HEK293 (cell line): Measurements from ENCODE around the gene GART.

ENCODE experiments used
- EGR2 ChIP-seq: fragments of 450-650 bp; formaldehyde crosslinking; IDR thresholded peaks from 2 replicates; pipeline ENCODE4 v1.5.1; 2016; ENCODE audit warnings: low read depth, missing biosample characterization, missing genetic modification characterization
- FEZF1 ChIP-seq: fragments of 450-650 bp; formaldehyde crosslinking; IDR thresholded peaks from 2 replicates; pipeline ENCODE4 v1.5.1; 2016; ENCODE audit warnings: missing biosample characterization, missing genetic modification characterization
- GFI1B ChIP-seq: fragments of 450-650 bp; formaldehyde crosslinking; IDR thresholded peaks from 2 replicates; pipeline ENCODE4 v1.5.1; 2016; ENCODE audit warnings: missing biosample characterization, missing genetic modification characterization
- GLIS1 ChIP-seq: fragments of 450-650 bp; formaldehyde crosslinking; IDR thresholded peaks from 2 replicates; pipeline ENCODE4 v1.5.1; 2016; ENCODE audit warnings: missing biosample characterization, missing genetic modification characterization
- HOXA7 ChIP-seq: sonication (generic); formaldehyde crosslinking; IDR thresholded peaks from 2 replicates; pipeline ENCODE4 v1.8.1; 2022; ENCODE audit warnings: missing genetic modification reagents, borderline replicate concordance
- HOXD13 ChIP-seq: sonication (generic); formaldehyde crosslinking; IDR thresholded peaks from 2 replicates; pipeline ENCODE4 v1.8.0; 2022; ENCODE audit warnings: missing genetic modification reagents, borderline replicate concordance
- KLF8 ChIP-seq: fragments of 450-650 bp; formaldehyde crosslinking; IDR thresholded peaks from 2 replicates; pipeline ENCODE4 v1.5.1; 2016; ENCODE audit warnings: missing biosample characterization, missing genetic modification characterization
- MYNN ChIP-seq: fragments of 450-650 bp; formaldehyde crosslinking; IDR thresholded peaks from 2 replicates; pipeline ENCODE4 v1.5.1; 2016; ENCODE audit warnings: missing biosample characterization, missing genetic modification characterization, borderline replicate concordance
- SALL2 ChIP-seq: fragments of 450-650 bp; formaldehyde crosslinking; IDR thresholded peaks from 2 replicates; pipeline ENCODE4 v1.5.0; 2017; ENCODE audit warnings: missing biosample characterization, mild to moderate bottlenecking, missing genetic modification characterization, borderline replicate concordance
- SCRT1 ChIP-seq: fragments of 450-650 bp; formaldehyde crosslinking; IDR thresholded peaks from 2 replicates; pipeline ENCODE4 v1.5.1; 2016; ENCODE audit warnings: missing biosample characterization, missing genetic modification characterization, borderline replicate concordance
- SP3 ChIP-seq: fragments of 450-650 bp; formaldehyde crosslinking; IDR thresholded peaks from 2 replicates; pipeline ENCODE4 v1.5.1; 2016; ENCODE audit warnings: missing biosample characterization, missing genetic modification characterization
- YY1 ChIP-seq: fragments of 450-650 bp; formaldehyde crosslinking; IDR thresholded peaks from 2 replicates; pipeline ENCODE4 v1.5.1; 2018; ENCODE audit warnings: missing biosample characterization, missing genetic modification characterization
- ZBTB17 ChIP-seq: fragments of 450-650 bp; formaldehyde crosslinking; IDR thresholded peaks from 2 replicates; pipeline ENCODE4 v1.5.1; 2016; ENCODE audit warnings: missing biosample characterization, missing genetic modification characterization
- ZBTB44 ChIP-seq: fragments of 450-650 bp; IDR thresholded peaks from 2 replicates; pipeline ENCODE4 v1.5.1; 2018; ENCODE audit warnings: missing biosample characterization, mild to moderate bottlenecking, missing genetic modification characterization
- ZBTB48 ChIP-seq: fragments of 450-650 bp; formaldehyde crosslinking; IDR thresholded peaks from 2 replicates; pipeline ENCODE4 v1.5.1; 2016; ENCODE audit warnings: missing biosample characterization, missing genetic modification characterization
- ZBTB7A ChIP-seq: fragments of 450-650 bp; formaldehyde crosslinking; IDR thresholded peaks from 2 replicates; pipeline ENCODE4 v1.5.1; 2016; ENCODE audit warnings: low read depth, missing biosample characterization, missing genetic modification characterization
- ZBTB8A ChIP-seq: fragments of 450-650 bp; formaldehyde crosslinking; IDR thresholded peaks from 2 replicates; pipeline ENCODE4 v1.5.1; 2016; ENCODE audit warnings: missing biosample characterization, missing genetic modification characterization
- ZNF114 ChIP-seq: fragments of 450-650 bp; formaldehyde crosslinking; IDR thresholded peaks from 2 replicates; pipeline ENCODE4 v1.5.0; 2017; ENCODE audit warnings: missing biosample characterization, missing genetic modification characterization
- ZNF266 ChIP-seq: fragments of 450-650 bp; formaldehyde crosslinking; IDR thresholded peaks from 2 replicates; pipeline ENCODE4 v1.5.1; 2016; ENCODE audit warnings: missing biosample characterization, missing genetic modification characterization, low read depth
- ZNF280C ChIP-seq: fragments of 450-650 bp; formaldehyde crosslinking; IDR thresholded peaks from 2 replicates; pipeline ENCODE4 v1.5.1; 2016; ENCODE audit warnings: missing biosample characterization, missing genetic modification characterization
- ZNF350 ChIP-seq: fragments of 450-650 bp; formaldehyde crosslinking; IDR thresholded peaks from 2 replicates; pipeline ENCODE4 v1.5.0; 2017; ENCODE audit warnings: missing biosample characterization, mild to moderate bottlenecking, missing genetic modification characterization
- ZNF362 ChIP-seq: fragments of 450-650 bp; formaldehyde crosslinking; IDR thresholded peaks from 2 replicates; pipeline ENCODE4 v1.5.1; 2016; ENCODE audit warnings: missing biosample characterization, missing genetic modification characterization
- ZNF398 ChIP-seq: fragments of 450-650 bp; formaldehyde crosslinking; IDR thresholded peaks from 2 replicates; pipeline ENCODE4 v1.5.1; 2017; ENCODE audit warnings: missing biosample characterization, missing genetic modification characterization
- ZNF404 ChIP-seq: fragments of 450-650 bp; formaldehyde crosslinking; IDR thresholded peaks from 2 replicates; pipeline ENCODE4 v1.5.1; 2017; ENCODE audit warnings: missing biosample characterization, missing genetic modification characterization
- ZNF449 ChIP-seq: fragments of 450-650 bp; formaldehyde crosslinking; IDR thresholded peaks from 2 replicates; pipeline ENCODE4 v1.5.1; 2017; ENCODE audit warnings: missing biosample characterization, mild to moderate bottlenecking, missing genetic modification characterization, moderate library complexity
- ZNF530 ChIP-seq: fragments of 450-650 bp; formaldehyde crosslinking; IDR thresholded peaks from 2 replicates; pipeline ENCODE4 v1.5.1; 2016; ENCODE audit warnings: low read depth, missing biosample characterization, missing genetic modification characterization
- ZNF544 ChIP-seq: fragments of 450-650 bp; formaldehyde crosslinking; IDR thresholded peaks from 2 replicates; pipeline ENCODE4 v1.5.0; 2017; ENCODE audit warnings: missing biosample characterization, missing genetic modification characterization
- ZNF558 ChIP-seq: fragments of 450-650 bp; formaldehyde crosslinking; IDR thresholded peaks from 2 replicates; pipeline ENCODE4 v1.5.1; 2016; ENCODE audit warnings: missing biosample characterization, missing genetic modification characterization
- ZNF561 ChIP-seq: fragments of 450-650 bp; IDR thresholded peaks from 2 replicates; pipeline ENCODE4 v1.5.1; 2018; ENCODE audit warnings: missing biosample characterization, missing genetic modification characterization, borderline replicate concordance
- ZNF571 ChIP-seq: fragments of 450-650 bp; formaldehyde crosslinking; IDR thresholded peaks from 2 replicates; pipeline ENCODE4 v1.5.0; 2017; ENCODE audit warnings: missing biosample characterization, missing genetic modification characterization
- ZNF623 ChIP-seq: fragments of 450-650 bp; formaldehyde crosslinking; IDR thresholded peaks from 2 replicates; pipeline ENCODE4 v1.5.1; 2016; ENCODE audit warnings: missing biosample characterization, missing genetic modification characterization
- ZNF670 ChIP-seq: fragments of 450-650 bp; formaldehyde crosslinking; IDR thresholded peaks from 2 replicates; pipeline ENCODE4 v1.5.1; 2016; ENCODE audit warnings: missing biosample characterization, missing genetic modification characterization, low read depth
- ZNF747 ChIP-seq: fragments of 450-650 bp; formaldehyde crosslinking; IDR thresholded peaks from 2 replicates; pipeline ENCODE4 v1.5.1; 2016; ENCODE audit warnings: missing biosample characterization, missing genetic modification characterization

Gene GART

GRCh38 chr21:33491373-33492102, 50.4 kb downstream of the GART start, which contains the start of gene DNAJC28 (continued):
- TF ChIP-seq SCRT1 (tag by site-specific recombination) (no peak), ZBTB17 (tag by site-specific recombination) (peak; percentile 93), ZBTB8A (peak; percentile 71), SALL2 (tag by site-specific recombination) (no peak), ZNF747 (tag by site-specific recombination) (no peak), ZBTB7A (tag by site-specific recombination) (peak; percentile 98), ZNF530 (tag by site-specific recombination) (no peak), HOXD13 (CRISPR knock-in tag) (no peak), ZNF350 (tag by site-specific recombination) (no peak), ZNF670 (no peak), ZNF544 (tag by site-specific recombination) (no peak), ZNF449 (tag by site-specific recombination) (no peak), ZNF558 (tag by site-specific recombination) (no peak), ZNF266 (tag by site-specific recombination) (no peak), FEZF1 (no peak), ZNF571 (tag by site-specific recombination) (no peak), MYNN (tag by site-specific recombination) (no peak), SP3 (tag by site-specific recombination) (peak; percentile 100), GFI1B (tag by site-specific recombination) (0 out of 2 replicates have a peak, but pooled peaks have one; percentile 15), ZNF623 (tag by site-specific recombination) (no peak; the same call in 1 of the 2 replicates), KLF8 (tag by site-specific recombination) (peak; percentile 98), ZNF398 (tag by site-specific recombination) (no peak), GLIS1 (tag by site-specific recombination) (peak; percentile 94), EGR2 (tag by site-specific recombination) (peak; percentile 96), ZNF404 (tag by site-specific recombination) (no peak), ZBTB48 (tag by site-specific recombination) (peak; percentile 100), ZNF114 (no peak), ZNF561 (tag by site-specific recombination) (no peak; the same call in none of the 2 replicates), YY1 (tag by site-specific recombination) (no peak), ZNF280C (no peak), ZBTB44 (0 out of 2 replicates have a peak, but pooled peaks have one; percentile 38), ZNF362 (tag by site-specific recombination) (no peak), HOXA7 (CRISPR knock-in tag) (no peak)
